ENCODE results near the gene RALGPS2.

DNA sequence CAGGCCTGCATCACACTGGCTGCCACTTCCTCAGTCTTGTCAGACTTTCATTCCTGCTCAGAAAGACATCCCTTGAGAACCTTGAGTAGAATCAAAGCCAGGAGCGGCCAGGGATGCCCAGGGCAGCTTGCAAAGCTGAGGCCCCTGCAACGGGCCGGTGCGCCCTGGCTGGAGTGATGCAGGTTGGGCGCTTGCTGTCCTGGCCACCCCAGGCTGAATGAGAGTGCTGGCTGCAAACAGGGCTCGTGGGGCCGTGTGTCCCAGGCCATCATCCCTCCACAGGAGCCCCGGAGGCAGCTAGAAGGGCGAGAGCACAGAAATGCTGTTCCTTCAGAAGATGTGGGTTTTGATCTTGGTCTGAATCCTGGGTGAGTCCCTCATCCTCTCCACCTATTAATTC lies 233.4 kb downstream of the RALGPS2 start:
- TF ChIP-seq CTCF (IDR thresholded peaks at IDR 0.05) (no peak), POLR2A (IDR thresholded peaks at IDR 0.05) (no peak)

Measured in adrenal gland (tissue), 5 donors.